IPS-11a (cell line): Measurements from ENCODE around the gene TFAP2D.
A peak's percentile ranks its signal among the peaks of the same experiment; 100 is the strongest.

ENCODE experiments used
- H3K4me3 ChIP-seq: one replicate; pipeline ENCODE4 v1.5.1; 2013; ENCODE audit warnings: low read depth, low read length, control low read depth

Gene TFAP2D

DNA sequence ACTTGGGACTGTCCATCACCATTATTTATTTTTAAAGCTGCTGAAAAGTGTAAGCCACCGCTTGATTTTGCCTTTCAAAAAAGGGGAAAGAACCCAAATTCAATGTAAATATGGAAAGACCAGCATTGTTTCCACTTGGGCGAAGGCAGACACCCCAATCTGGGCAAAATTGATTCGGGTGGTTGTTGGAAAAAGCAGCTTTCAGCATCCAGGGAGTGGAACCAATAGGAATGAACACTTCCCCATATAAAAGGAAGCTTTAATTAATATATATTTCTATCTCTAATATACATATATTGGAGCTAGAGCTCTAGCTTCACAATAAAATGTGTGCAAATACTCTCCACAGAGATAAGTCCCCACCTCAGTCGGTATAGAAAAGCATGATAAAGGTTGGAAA, at the start of gene TFAP2D:
TSS of gene TFAP2D (plus strand) at position 301 of the 400 bp plus-strand sequence. CDS start 530 bp downstream, outside the sequence.
- H3K4me3 ChIP-seq, result no peak within 1 kb of the TSS

DNA sequence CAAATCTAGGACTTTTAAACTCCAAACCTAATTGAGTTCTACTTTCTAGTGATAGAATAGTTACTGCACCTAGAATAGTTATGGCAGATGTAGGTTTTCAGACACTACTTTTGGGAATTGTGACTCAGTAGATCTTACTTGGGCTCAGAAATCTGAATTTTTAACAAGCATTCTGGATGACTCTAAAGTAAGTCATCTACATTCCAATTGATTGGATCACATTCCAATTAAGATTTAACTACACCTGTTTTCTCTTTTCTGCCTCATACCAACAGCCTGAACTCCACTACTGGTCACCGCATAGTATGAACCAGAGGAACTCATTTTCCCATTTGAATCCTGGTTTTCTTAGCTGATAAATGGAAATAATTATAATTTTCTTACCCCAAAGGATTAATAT, 49.5 kb upstream of the TFAP2D start:
- no peak overlapping the region for H3K4me3 ChIP-seq

DNA sequence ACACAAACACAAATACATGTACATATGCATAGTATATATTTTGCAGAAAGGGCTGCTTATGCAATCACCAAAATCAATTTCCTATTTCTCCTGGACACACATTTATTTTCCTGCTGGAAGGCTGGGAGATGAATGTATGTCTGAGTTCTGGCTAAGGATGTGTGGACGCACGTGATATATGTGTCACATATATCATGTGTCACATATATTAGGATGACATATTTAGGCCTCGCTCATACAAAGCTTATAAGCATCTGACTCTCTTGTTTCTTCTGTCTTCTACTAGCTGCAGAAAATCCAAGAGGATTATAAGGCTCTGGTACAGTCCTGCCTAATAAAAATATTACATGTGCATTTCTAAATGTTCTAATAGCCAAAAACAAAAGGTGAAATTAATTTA, 47.2 kb upstream of the TFAP2D start:
- H3K4me3 ChIP-seq, result no peak overlapping the region

DNA sequence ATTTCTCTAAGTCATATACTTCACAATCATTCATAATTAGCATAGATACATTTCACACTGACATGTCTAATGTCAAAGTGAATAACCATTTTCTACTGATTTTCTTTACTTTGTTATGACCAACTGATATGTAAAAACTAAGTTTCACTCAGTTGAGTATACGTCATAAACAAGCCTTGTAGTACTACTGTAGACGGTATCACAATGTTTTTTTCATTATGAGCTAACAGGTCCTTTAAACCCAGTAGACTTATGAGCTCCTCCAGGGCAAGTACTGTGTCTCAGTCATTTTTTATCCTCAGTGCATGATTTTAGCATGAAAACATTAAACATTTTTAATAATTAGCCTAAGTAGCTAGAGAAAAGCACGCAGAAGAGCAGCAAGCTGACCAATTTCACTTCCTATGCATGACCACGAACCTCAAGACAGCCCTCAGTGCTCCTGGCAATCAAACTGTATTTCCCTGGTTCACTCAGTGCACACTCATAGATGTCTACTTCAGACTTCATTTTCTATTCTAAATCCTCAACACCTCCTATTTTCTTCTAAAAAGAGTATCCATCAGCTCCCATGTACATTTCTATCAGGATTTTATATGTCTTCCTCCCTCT, 32.0 kb upstream of the TFAP2D start:
- no peak overlapping the region for H3K4me3 ChIP-seq

DNA sequence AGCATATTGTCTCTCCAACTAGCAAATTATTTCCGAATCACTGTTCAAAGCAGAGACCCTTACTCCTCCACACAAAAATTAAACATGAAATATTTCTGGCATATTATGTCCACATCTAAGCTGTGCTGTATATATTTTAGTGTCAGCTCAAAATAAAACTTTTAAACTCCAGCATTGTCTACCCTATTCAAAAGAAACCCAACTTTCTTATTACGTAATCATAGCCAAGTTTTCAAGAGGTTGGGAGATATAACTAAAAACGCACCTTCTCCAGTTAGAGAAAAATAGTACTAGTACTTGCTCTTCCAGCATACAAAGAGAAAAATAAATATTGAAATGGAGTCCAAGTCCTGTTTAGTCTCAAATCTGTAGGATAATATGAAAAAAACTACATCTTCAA, 24.1 kb upstream of the TFAP2D start:
- H3K4me3 ChIP-seq, result no peak overlapping the region

DNA sequence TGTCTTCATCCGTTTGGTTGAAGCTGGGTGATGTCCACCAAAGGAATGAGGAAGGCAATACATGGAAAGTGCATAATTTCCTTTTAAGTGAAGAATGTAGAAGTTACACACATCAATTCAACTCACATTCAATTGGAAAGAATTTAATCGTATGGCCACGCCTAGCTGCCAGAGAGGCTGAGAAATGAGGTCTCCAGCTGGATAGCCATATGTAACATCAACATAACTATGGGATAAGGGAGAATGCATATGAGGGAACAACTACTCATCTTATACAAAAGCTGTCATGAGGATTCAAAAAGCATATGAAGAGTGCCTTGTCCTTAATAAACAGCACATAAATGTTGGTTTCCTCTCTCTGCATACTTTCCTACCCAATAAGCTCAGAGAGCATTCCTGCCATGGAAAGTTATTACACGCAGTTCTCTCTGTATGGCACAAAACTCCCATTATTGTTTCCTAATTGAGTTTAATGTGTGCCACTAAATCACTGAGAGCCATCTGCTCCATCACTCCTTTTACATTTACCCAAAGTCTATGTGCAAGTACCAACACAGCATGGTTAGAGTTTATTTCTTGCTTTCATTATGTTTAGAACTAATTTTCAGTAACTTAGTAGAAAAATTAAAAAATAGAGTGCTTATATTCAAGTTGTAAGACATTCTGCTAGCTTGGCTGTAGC, 21.4 kb upstream of the TFAP2D start:
- H3K4me3 ChIP-seq, result no peak overlapping the region

DNA sequence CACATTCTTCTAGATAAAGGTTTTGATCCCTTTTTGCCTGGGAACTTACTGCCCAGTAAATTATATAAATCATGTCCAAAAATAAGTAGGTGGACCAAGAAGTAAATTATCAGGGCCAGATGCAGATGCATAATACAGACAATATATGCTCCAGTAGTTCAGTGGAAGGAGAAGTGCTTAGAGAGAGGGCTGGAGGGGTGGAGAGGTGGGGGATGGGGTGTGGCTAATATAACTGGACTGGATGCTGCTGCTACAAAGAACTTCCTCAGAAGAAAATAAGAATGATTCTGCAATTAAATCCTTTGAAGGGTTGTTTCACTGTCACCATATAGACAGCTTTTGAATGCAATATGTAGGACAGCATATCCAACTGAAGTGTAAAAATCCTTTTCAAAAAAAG, 14.8 kb upstream of the TFAP2D start:
- no peak overlapping the region for H3K4me3 ChIP-seq

DNA sequence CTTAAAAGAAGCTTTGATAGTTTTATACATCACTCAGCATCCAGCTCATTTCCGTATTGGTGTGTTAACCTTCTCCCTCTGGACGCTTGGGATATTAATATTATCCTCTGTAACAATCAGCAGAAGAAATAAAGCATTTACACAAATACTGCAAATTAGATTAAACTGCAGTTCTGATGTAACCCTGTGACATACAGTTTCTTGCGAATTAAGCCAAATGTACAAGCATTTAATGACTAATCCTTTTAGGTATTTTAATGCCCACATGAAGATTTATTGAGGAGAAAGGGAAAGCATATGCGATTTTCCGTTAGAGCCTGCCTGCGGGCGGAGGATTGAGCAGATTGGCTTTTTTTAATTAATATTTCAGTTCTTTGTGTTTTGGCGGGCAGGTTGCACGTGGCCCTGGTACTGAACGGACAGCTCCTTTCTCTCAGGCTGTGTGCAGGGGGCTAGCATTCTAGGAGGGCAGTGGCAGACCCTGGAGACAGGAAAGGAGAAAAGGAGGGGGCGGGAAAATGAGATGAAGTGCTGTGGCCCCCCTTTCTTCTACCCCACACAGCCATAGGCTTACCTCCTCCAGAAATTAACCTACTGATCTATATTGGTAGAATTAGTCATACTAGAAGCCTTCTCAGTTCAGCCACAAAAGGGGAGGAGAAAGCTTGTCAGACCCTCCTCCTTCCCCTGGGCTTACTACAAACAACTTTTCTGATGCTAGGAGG, 14.1 kb upstream of the TFAP2D start:
- H3K4me3 ChIP-seq, result no peak overlapping the region

DNA sequence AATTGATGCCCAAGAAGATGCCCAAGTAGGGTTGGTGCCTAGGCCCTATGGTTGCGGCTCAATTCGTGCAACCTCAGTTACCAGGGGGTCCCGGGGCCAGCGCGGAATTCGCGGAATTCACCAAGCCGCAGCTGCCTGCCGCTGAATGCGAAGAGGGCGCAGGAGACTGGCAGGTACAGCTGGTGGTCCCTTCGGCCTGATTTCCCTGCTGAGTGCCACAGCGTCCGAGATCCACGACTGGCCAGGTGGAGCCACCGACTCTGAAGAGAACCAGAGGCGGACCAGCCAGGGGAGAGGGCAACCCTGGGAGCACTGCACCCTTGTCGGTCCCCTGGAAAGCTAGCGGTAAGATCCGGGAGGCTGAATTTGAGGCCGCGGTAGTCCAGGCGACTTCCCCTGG, 6.8 kb upstream of the TFAP2D start:
- no peak overlapping the region for H3K4me3 ChIP-seq

DNA sequence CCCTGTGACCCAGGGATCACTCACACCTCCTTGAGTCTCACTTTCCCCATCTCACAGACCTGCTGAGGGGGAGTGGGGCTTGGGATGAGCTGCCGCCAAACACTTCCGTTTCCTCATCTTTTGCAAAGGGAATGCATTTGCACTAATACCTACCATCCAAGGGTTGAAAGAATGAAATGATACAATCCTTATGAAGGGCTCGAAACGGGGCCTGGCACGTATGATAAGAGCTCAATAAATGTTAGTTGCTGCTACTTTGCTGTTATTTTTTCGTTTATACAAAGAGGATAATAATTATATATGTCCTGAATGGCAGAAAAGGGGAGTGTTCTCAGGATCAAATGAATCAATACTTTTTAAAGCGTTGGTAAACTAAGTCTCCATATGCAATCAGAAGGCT, 6.1 kb upstream of the TFAP2D start:
- H3K4me3 ChIP-seq, result no peak overlapping the region

DNA sequence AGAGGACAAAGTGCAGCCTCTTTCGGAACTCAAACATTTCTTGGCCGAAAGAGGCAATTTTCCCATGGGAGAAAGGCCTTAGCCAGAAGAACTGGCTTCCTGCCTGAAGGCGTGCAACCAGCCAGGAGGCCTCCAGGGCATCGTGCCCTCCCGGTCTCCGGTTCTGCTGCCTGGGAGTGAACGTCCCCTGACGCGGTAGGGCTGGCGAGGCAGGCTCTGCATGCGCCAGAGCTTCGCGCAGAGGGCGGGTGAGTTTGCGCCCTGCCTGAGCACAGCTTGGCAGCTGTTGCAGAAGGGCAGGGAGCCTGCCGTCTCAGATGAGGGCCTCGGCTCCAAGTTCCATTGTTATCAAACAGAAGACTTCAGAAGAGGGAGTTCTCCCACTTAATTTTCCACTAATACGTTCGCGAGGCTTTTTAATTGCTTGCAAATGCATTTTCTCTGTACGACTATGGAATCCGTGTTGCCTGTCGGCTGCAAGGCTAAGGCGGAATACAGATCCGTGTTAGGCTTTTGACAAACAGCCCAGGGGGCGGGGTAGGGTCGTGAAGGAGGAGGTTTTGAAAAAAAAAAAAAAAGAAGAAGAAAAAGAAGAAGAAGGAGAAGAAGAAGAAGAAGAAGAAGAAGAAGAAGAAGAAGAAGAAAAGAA, 5.5 kb upstream of the TFAP2D start:
- H3K4me3 ChIP-seq, result no peak overlapping the region

DNA sequence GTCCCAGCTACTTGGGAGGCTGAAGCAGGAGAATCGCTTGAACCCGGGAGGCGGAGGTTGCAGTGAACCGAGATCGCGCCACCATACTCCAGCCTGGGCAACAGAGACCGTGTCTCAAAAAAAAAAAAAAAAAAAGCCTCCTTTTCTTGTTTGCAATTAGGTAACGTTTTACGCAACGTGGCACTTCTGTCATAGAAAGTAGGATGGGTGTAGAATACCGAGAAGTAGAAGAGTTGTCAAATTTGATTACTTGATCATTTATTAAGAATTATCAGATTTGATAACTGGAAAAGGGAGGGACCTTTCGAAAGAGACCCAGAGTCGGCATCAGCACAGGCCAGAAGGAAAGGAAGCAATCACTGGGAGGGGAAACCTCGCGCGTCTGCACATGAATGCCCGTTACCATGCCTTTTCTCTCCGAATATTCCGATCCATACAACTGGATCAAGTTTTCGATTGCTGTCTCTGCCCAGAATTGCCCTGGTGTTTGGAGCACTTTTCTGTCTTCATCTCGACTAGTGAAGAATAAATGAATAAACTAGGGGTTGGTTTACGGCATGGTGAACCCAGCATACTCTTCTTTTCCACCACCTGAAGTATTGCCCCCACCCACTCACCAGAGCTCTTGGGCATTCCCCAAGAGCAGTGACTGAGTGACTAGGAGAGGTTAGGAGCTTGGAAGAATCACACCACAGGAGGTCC, 4.5 kb upstream of the TFAP2D start:
- H3K4me3 ChIP-seq, result no peak overlapping the region

DNA sequence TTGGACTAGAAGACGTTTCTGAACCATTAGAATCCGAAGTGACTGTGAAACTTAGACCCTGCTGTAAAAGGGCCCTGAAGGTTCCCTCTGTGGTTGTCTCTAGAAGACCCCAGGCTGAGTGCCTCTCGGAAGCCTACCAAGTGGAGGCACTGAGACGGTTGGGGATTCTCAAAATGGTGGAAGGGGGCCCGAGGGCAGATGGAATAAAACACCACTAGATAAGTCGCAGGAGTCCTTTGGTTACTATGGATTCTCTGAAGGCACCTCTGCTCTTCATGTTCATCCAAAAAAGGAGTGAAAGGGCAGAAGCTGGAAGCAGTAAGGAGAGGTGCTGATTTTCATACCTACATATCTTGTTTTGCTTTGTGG, 4.0 kb upstream of the TFAP2D start:
- no peak overlapping the region for H3K4me3 ChIP-seq

DNA sequence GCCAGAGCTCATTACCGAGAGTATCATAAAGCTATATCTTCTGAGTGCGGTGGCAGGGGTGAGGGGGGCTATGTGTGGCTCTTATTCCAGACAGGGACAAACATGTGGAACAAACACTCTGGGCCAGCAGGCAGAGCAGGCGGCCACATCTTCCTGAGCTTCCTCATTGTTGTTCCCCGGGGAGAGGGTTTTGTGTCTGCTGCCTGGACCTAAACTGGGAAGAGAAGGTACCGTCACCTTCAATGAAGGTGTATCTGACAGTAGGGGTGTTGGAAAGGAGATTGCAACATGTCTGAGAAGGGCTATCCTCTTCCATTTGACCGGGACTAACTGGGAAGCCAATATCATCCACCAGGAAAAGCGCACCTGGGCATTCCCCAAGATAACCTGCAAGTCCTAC, 1.6 kb upstream of the TFAP2D start:
- H3K4me3 ChIP-seq, result no peak overlapping the region

DNA sequence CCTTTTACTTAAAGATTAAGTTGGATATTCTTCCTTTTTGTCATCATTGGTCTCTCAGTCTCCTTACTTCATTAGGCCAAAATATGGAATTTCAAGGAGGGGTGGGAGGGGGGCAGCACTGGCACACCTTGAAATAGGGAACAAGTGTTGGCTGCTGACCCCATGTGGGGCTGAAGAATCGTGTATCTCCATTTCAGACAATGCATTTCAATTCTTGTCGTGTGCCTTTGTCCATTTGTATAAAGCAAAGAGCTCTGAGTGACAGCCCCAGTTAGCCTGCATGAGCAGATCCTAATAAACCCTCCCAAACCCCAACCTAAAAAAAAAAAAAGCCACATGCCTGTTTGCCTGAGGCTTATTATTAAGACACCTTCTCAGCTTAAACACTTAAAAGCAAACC, 1.0 kb upstream of the TFAP2D start:
- H3K4me3 ChIP-seq, result no peak overlapping the region

DNA sequence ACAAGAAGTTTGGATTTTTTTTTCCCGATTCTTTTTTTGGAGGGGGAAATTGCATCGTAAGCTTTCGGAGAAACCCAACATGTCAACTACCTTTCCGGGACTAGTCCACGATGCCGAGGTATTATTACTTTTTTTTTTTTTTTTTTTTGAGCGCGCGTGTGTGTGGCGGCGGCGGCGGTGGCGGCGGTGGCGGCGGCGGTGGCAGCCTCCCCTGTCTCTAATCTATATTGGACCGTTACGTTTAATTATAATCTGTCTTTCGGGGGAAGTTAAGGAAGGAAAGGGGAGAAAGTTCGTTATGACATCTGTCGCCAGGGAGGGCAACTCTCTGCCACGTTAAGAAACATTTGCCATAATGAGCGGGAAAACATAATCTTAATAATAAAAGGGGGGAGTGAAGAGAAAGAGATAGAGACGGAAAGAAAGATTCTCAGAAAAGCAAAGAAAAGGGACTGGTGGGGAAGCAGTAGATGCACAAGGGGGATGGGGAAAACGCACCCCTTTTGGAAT, 706 bp downstream of the TFAP2D start:
- H3K4me3 ChIP-seq, result no peak overlapping the region

DNA sequence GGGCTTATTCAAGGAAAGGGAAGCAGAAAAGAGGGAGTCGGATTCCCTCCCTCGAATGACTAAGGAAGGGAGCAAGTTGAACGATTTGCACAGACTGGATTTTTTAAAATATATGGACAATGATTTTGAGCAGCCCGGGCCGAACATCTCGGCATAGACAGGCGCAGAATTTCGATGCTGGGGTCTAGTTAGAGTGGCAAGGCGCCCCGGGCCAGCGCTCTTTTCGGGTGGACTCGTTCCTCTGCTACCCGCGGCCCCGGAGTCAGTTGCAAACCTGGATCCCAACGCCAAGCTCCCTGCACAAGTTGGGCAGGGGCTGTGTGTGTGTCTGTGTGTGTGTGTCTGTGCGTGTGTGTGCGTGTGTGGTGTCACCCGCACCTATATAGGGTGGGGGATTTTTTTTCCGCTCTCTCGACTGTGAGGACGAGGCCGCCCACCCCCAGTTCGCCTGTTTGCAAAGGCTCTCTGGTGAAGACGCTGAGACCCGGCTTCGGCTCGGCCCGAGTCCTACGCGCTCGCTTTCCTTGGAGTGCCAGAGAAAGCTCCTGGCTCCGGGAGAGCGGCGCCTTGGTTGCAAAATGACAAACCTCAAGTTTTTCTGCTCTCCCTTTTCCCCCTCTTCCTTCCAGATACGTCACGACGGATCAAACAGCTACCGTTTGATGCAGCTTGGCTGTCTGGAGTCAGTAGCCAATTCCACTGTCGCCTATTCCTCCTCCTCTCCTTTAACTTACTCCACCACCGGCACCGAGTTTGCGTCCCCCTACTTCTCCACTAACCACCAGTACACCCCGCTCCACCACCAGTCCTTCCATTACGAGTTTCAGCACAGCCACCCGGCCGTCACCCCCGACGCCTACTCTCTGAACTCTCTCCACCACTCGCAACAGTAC, 1.4 kb downstream of the TFAP2D start:
- peak overlapping the region; percentile 29 for H3K4me3 ChIP-seq

DNA sequence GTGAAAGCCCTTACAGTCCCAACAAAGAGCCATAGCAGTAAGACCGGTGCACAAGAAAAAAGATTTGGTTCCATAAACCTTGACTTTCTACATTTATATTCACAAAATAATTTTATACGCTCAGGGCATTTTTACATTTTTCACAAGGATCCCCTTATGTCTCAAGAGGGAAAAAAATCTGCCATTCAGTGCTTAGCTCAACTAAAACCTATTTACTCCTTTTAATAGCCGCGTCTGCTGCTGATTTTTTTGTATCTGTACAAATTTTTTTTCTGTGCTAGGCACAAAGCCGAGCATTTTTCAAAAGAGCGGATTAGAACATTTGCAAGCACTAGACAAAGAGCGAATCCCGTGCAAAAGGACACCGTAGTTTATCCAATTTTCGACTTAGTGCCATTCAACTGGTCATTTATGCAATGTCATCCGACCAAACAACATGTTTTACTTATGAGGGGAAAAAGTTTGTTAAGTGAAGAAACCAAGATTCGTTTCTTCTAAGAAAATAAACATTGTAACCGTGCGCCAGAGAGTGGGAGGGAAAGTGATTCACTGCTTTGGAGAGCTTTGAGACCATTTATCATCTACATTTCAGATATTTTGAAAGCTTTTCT, 3.7 kb downstream of the TFAP2D start:
- no peak overlapping the region for H3K4me3 ChIP-seq

DNA sequence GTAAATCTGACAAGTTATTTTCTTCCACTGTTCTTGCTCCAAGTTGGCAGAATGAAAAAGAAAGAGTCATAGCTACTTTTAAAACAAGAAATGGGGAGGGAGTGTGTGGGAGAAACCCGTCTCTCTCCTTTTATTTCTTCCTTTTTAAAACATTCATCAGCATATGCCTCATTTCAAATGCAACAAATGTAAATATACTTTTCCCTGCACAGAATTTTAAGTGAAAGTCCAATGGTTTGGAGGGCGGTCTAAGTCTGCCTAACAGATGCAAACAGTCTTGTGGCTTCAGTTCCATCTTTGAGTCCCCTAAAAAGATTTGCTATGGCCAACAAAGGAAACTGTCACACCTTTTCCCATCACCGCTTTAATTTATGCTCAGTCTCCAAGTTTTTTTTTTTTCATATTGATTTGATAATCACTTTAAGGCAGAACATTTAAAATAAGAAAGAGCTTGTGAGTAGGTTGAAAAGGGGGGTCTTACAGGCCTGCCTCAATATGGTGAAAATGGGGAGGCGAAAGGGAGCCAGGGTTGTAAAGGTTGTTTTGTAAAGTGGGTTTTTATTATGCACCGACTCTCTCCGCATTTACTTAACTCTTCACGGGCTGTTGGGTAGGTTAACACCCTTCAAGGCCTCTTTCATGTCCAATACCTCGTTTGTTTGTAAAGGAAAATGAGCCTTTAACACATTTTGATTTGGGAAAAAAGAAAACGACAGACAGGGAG, 4.6 kb downstream of the TFAP2D start:
- no peak overlapping the region for H3K4me3 ChIP-seq
